K562 (cell line): ENCODE measurements around the gene LTA. TPM values are rescaled to one million over a fixed set of nuclear protein-coding genes. Genes with fewer than 3 reads are reported as not detected.

Source experiments
- AFF1 ChIP-seq, 2 experiments: fragments of 450-650 bp; IDR thresholded peaks; 2 replicates each; pipeline ENCODE4 v1.6.1; 2018; ENCODE audit warnings: mild to moderate bottlenecking in 2 of 2, low read depth in 1 of 2; ENCODE audit not compliant: partially characterized antibody in 2 of 2
- DNMT1 ChIP-seq: fragments of 450-650 bp; IDR thresholded peaks from 2 replicates; pipeline ENCODE4 v1.6.1; 2016; ENCODE audit warnings: antibody characterized with exemption, mild to moderate bottlenecking
- HDAC3 ChIP-seq: fragments of 450-650 bp; IDR thresholded peaks from 2 replicates; pipeline ENCODE4 v1.6.1; 2018; ENCODE audit warnings: borderline replicate concordance, mild to moderate bottlenecking, moderate library complexity; ENCODE audit not compliant: partially characterized antibody
- ID3 ChIP-seq, 2 experiments: fragments of 250-450 bp in 1 of 2; fragments of 450-650 bp in 1 of 2; sonication (Bioruptor Pico) in 1 of 2; IDR thresholded peaks; 2 replicates each; pipeline versions ENCODE4 v1.6.1 to v1.8.0; 2016 to 2021; ENCODE audit warnings: mild to moderate bottlenecking in 2 of 2, moderate library complexity in 2 of 2, missing compliant biosample characterization in 1 of 2, missing genetic modification characterization in 1 of 2
- IRF1 ChIP-seq: sonication (generic); formaldehyde crosslinking; IDR thresholded peaks from 2 replicates; pipeline ENCODE4 v1.8.0; 2022; ENCODE audit warnings: missing genetic modification reagents, mild to moderate bottlenecking, borderline replicate concordance
- PTRF ChIP-seq: fragments of 450-650 bp; IDR thresholded peaks from 2 replicates; pipeline ENCODE4 v1.6.1; 2016; ENCODE audit warnings: mild to moderate bottlenecking, missing genetic modification characterization, missing compliant biosample characterization
- SNAPC5 ChIP-seq: fragments of 250-450 bp; sonication (Bioruptor Pico); IDR thresholded peaks from 2 replicates; pipeline ENCODE4 v1.8.0; 2021; ENCODE audit warnings: moderate library complexity, mild to moderate bottlenecking, inconsistent platforms
- ZBTB8A ChIP-seq: fragments of 450-650 bp; IDR thresholded peaks from 2 replicates; pipeline ENCODE4 v1.6.1; 2018; ENCODE audit warnings: mild to moderate bottlenecking, moderate library complexity; ENCODE audit not compliant: partially characterized antibody
- ZC3H11A ChIP-seq: IDR thresholded peaks from 2 replicates; pipeline ENCODE4 v1.6.1; 2012; ENCODE audit warnings: low read depth, low read length, improper control_type of control experiment
- ZFP91 ChIP-seq: sonication (generic); formaldehyde crosslinking; IDR thresholded peaks from 2 replicates; pipeline ENCODE4 v1.8.0; 2022; ENCODE audit warnings: mild to moderate bottlenecking, missing genetic modification reagents
- ZNF175 ChIP-seq: fragments of 200-800 bp; sonication (Bioruptor generic); IDR thresholded peaks from 2 replicates; pipeline ENCODE4 v1.6.1; 2016; ENCODE audit warnings: low read depth, mild to moderate bottlenecking, missing genetic modification characterization, missing compliant biosample characterization
- ZNF280A ChIP-seq: fragments of 450-650 bp; IDR thresholded peaks from 2 replicates; pipeline ENCODE4 v1.6.1; 2018; ENCODE audit warnings: mild to moderate bottlenecking, low read depth; ENCODE audit not compliant: partially characterized antibody
- ZNF384 ChIP-seq: IDR thresholded peaks from 2 replicates; pipeline ENCODE4 v1.6.1; 2012; ENCODE audit warnings: low read depth, low read length, improper control_type of control experiment
- ZNF41 ChIP-seq: fragments of 250-450 bp; sonication (Bioruptor Pico); conservative IDR thresholded peaks from 2 replicates; pipeline ENCODE4 v1.4.0; 2020; ENCODE audit warnings: mild to moderate bottlenecking
- ZSCAN32 ChIP-seq: fragments of 450-650 bp; formaldehyde crosslinking; IDR thresholded peaks from 2 replicates; pipeline ENCODE4 v1.4.0; 2020; ENCODE audit warnings: mild to moderate bottlenecking, moderate library complexity
- ZZZ3 ChIP-seq: fragments of 450-650 bp; IDR thresholded peaks from 2 replicates; pipeline ENCODE4 v1.6.1; 2016; ENCODE audit warnings: antibody characterized with exemption, mild to moderate bottlenecking, moderate library complexity
- polyA plus RNA-seq, 8 experiments: library from polyadenylated mRNA; depleted of rRNA in 4 of 8; stranded (reverse) in 5 of 8; unstranded in 3 of 8; fragments of >200 nt; fragmentation: Nextera tagmentation in 2 of 8; fragmentation: Illumina TruSeq in 1 of 8; extraction: Ambion mirVana in 2 of 8; extraction: Trizol in 1 of 8; gene quantifications; 2 replicates each; pipeline versions ENCODE4 v1.2.1 to v1.2.3, GENCODE V29; 2011 to 2014; ENCODE audit warnings: inconsistent platforms in 1 of 8, missing spikeins in 1 of 8
- total RNA-seq, 7 experiments: library from RNA; depleted of rRNA in 6 of 7; stranded (reverse); fragments of >200 nt in 6 of 7; fragmentation: Illumina TruSeq in 2 of 7; extraction: Trizol in 2 of 7; gene quantifications; 2 replicates each; pipeline versions ENCODE4 v1.2.1 to v1.2.3, GENCODE V29; 2011 to 2021; ENCODE audit warnings: low replicate concordance in 1 of 7

LTA gene
- total and polyA plus RNA-seq, 9 of the 15 experiments (the other 6 are each of a cell fraction or from before 2014, with no cell fraction given), result 0.80 TPM; not detected in 8

- TF ChIP-seq ZNF280A, result no peak
- TF ChIP-seq ZC3H11A, result no peak; the same call in 1 of the 2 replicates
- peak; percentile 74 to 92 for TF ChIP-seq AFF1 (IDR thresholded peaks at IDR 0.05; ENCODE audit: low read depth in 1 of 2, partially characterized antibody in 2 of 2)
- TF ChIP-seq SNAPC5 (CRISPR knock-in tag), result no peak
- peak; percentile 76 for TF ChIP-seq ZBTB8A
- TF ChIP-seq HDAC3, result peak; percentile 56
- TF ChIP-seq ZNF41 (CRISPR knock-in tag), result peak; percentile 61; the same call in 1 of the 2 replicates
- TF ChIP-seq IRF1 (CRISPR knock-in tag), result no peak
- TF ChIP-seq DNMT1, result peak; percentile 73; the same call in 1 of the 2 replicates
- TF ChIP-seq ZSCAN32 (CRISPR knock-in tag), result peak; percentile 54; the same call in 1 of the 2 replicates
- no peak for TF ChIP-seq ZNF384
- TF ChIP-seq ZZZ3, result peak; percentile 100
- no peak for TF ChIP-seq ID3 (CRISPR knock-in tag; IDR thresholded peaks at IDR 0.05)
- TF ChIP-seq ID3 (tag; IDR thresholded peaks at IDR 0.05), result peak; percentile 82
- no peak for TF ChIP-seq PTRF (tag)
- no peak for TF ChIP-seq ZFP91 (CRISPR knock-in tag)
- no peak for TF ChIP-seq ZNF175 (CRISPR knock-in tag)
Measured at GRCh38 chr6:31541658-31542521, 30.2 kb upstream of the LTA start, which contains the start of gene DDX39B (continued).
